ENCODE data around the gene CMKLR1. TPM values are rescaled to one million over a fixed set of nuclear protein-coding genes. Genes with fewer than 3 reads are reported as not detected.
A peak's percentile ranks its signal among the peaks of the same experiment; 100 is the strongest.

CMKLR1 gene
- total RNA-seq, 2 donors from 2014 or later: 2.5 to 11.4 TPM

DNA sequence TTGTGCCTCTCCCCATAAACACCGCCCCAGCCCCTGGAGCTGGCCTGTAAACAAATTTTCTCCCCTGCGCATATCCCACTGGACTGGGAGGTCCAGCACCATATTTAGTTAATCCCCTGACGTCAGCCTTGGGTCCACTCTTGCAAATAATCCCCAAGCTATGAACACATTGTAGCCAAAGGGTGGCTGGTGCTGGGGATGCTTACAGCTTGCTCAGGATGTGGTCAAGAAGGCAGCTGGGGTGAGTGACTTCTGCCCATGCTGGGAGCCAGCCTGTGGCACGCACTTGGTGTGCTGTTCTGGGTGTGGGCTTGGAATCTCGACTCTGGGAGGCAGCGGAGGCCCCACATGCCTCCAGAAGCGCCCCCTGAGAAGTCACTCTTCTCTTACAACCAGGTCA is 32.1 kb downstream of the CMKLR1 start:
- intact Hi-C loops (cut with DNase I, micrococcal nuclease): no loop called here
- DNase-seq (no peak), ATAC-seq (no peak)

DNA sequence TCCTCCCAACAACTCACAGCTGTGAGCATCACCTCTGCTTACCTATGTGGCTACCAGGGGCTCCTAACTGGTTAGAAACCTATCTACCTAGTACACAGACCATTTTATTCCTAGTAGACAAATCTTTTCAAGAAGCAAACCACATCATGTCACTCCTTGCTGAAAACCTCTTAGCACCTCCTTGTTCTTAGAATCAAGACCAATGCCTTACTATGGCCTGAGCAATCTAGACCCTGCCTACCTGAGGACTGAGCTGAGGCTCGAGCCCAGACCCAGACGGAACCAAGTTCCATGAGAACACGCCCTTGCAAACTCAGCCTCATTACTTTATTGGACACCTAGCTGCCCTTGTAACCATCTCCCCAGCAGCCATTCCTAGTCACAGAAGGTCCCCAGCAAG is 32.6 kb downstream of the CMKLR1 start:
- ATAC-seq (no peak), DNase-seq (no peak)
- intact Hi-C loops (cut with DNase I, micrococcal nuclease): no loop called here

DNA sequence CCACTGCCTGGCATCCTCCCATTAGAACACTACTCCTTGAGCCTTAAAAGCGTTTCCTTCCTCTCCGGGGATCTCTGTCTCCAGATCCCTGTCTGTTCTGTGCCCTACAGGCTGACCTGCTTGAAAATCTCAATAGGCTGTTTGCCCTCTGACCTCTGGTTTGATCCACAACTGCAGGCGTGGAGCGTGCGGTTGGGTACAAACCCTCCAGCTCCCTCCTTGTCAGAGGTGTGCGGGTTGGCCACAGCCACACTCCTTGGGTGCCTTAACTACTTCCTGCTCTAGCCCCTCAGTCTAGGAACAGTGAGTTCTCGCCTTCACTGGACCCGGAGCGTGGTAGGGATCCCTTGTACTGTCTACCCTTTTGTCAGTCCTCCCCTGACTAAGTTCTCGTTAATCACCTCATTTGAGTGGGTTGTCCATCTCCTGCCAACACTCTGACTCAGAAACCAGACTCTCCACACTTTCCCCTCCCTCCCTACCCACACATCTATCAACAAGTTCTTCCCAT is 33.1 kb downstream of the CMKLR1 start:
- no peak for ATAC-seq
- intact Hi-C loops (cut with DNase I, micrococcal nuclease): no loop called here
- no peak for DNase-seq

DNA sequence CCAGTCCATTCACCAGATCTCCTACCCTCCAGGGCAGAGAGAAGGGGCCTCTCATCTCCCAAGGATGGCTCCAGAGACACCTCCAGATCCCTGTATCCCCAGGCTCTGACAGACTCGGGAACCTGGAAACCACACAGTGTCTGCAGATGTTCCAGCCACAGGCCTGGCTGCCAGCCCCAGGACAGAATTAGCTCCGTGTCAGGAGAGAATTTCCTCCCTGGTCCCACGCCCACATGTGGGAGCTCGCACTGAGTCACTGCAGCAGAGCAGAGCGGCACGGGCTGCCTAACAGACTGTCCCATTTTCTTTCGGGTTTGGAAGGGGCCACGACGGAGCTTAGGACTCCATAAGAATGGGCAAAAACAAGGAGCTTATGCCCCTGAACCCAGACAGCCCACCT is 33.6 kb downstream of the CMKLR1 start:
- intact Hi-C loops (cut with DNase I, micrococcal nuclease): no loop called here
- ATAC-seq (no peak), DNase-seq (peak; percentile 53 to 72)

DNA sequence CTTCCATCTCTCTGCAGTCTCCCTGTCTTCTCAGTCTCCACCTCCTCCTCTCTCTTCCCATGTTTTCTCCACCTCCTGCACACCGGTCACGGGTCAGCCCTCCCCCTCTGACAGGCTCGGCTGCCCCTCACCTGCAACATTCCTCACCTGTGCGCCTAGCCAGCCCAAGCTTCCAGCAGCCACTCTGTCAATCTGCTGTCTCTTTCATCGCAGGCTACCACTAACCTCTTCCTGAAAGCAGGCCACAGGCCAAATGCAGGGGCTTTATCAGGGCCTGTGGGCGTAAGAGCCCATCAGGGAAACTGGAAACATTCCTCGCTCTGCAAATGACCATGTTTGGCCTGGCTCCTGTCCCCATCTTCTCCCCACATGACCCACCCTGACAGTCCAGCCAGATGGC is 34.5 kb downstream of the CMKLR1 start:
- intact Hi-C loops (cut with DNase I, micrococcal nuclease): no loop called here
- no peak for ATAC-seq
- DNase-seq: no peak

DNA sequence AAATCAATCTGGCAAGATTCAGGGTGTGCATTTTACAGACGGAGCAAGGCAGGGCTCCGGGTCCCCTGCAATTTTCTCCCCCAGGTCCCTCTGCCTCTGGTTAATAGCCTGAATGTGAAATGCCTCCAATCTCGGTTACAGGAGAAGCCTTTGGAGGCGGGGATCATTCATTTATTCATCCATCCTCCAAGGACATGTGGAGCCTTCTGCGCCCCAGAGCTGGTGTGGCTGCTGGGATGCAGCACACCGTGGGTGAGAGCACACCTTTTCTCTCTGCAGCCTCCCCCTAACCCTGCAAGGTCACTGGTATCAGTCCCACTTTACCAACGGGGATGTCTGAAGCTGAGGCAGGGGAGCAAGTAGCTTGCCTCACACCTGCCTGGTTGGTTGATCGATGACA is 35.4 kb downstream of the CMKLR1 start:
- no peak for ATAC-seq
- intact Hi-C loops (cut with DNase I, micrococcal nuclease): no loop called here

GRCh38 chr12:108302403-108303311 is 36.5 kb downstream of the CMKLR1 start:
- peak; percentile 28 to 39 for DNase-seq
- peak; percentile 23 for ATAC-seq
- intact Hi-C loops (cut with DNase I, micrococcal nuclease): no loop called here

More for the DNA sequence above, 35.4 kb downstream of the CMKLR1 start:
- no peak for DNase-seq

- ATAC-seq (no peak), DNase-seq (no peak)
- intact Hi-C loops (cut with DNase I, micrococcal nuclease): no loop called here
Observed at GRCh38 chr12:108302016-108302402, 37.1 kb downstream of the CMKLR1 start.

DNA sequence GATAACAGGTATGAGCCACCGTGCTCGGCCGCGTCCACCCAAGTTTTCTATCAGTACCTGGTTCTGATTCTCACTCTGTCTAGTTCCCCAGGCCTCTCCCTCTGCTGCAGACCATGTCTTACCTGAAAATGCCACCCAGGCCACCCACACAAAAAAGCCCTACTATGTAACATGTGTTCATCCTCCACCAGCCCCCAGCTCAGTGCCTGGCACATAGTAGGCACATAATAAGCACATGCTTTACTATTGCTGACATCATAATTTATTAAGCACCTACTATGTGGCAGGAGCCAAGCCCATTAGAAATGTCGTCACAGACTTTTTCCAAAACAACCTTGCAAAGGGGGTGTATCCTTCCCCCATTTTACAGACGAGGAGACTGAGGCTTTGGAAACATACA is 37.8 kb downstream of the CMKLR1 start:
- ATAC-seq: no peak
- intact Hi-C loops (cut with DNase I, micrococcal nuclease): no loop called here
- DNase-seq: no peak

- ATAC-seq: no peak
- DNase-seq: no peak
- intact Hi-C loops (cut with DNase I, micrococcal nuclease): no loop called here
Observed at GRCh38 chr12:108299980-108300696, 39.0 kb downstream of the CMKLR1 start.

DNA sequence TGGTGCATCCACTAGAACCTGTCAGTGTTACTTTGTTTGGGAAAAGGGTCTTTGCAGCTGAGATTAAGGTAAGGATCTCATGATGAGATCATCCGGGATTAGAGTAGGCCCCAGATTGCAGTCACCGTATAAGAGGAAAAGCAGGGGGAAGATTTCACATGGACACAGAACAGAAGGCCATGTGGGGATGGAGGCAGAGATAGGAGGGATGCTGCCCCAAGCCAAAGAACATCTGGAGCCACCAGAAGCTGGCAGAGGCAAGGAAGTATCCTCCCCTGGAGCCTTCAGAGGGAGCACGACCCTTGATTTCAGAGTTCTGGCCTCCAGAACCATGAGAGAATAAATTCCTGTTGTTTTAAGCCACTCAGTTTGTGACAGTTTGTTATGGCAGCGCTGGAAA is 39.6 kb downstream of the CMKLR1 start:
- ATAC-seq: no peak
- no peak for DNase-seq
- intact Hi-C loops (cut with DNase I, micrococcal nuclease): no loop called here

GRCh38 chr12:108298761-108299275 is 40.3 kb downstream of the CMKLR1 start:
- no peak for DNase-seq
- intact Hi-C loops (cut with DNase I, micrococcal nuclease): no loop called here
- ATAC-seq: no peak

- DNase-seq: no peak
- intact Hi-C loops (cut with DNase I, micrococcal nuclease): no loop called here
- ATAC-seq: no peak
Observed at GRCh38 chr12:108297895-108298760, 41.0 kb downstream of the CMKLR1 start.

DNA sequence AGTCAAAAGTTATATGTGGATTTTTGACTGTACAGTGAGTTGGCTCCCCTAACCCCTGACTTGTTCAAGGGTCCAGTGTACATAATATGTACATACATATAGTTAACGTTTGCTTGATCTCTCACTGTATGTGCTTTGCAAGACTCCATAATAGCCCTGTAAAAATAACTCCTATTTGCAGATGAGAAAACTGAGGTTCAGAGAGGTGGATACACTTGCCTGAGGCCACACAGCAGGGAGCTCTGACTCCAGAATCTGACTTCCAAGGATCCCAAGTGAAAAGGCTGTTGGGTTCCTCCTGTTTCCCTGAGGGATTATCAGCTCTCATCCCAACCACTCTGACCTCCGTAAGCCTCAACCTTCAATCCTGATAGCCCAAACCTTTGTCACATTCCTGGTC is 41.7 kb downstream of the CMKLR1 start:
- DNase-seq (no peak), ATAC-seq (no peak)
- intact Hi-C loops (cut with DNase I, micrococcal nuclease): no loop called here

DNA sequence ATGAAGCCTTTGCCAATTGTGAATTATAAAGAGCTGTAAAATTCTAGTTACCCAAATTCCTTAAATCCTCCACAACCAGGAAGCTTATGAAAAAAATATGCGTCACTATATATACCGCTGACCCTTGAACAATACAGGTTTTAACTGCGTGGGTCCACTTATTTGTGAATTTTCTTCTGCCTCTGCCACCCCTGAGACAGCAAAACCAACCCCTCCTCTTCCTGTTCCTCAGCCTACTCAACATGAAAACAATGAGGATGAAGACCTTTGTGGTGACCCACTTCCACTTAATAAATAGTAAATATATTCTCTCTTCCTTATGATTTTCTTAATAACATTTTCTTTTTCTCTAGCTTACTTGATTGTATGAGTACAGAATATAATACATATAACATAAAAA is 42.2 kb downstream of the CMKLR1 start:
- intact Hi-C loops (cut with DNase I, micrococcal nuclease): no loop called here
- no peak for DNase-seq
- no peak for ATAC-seq

GRCh38 chr12:108295641-108296040 is 43.5 kb downstream of the CMKLR1 start:
- intact Hi-C loops (cut with DNase I, micrococcal nuclease): no loop called here
- no peak for DNase-seq
- no peak for ATAC-seq

- peak in 1 of 2 donors; percentile 43 for DNase-seq
- intact Hi-C loops (cut with DNase I, micrococcal nuclease): no loop called here
- ATAC-seq: no peak
Observed at GRCh38 chr12:108289350-108290161, 49.6 kb downstream of the CMKLR1 start.

GRCh38 chr12:108287227-108287626 is 51.9 kb downstream of the CMKLR1 start:
- DNase-seq (no peak), ATAC-seq (no peak)
- intact Hi-C loops (cut with DNase I, micrococcal nuclease): no loop called here

Data from left colon (tissue), 2 donors.